ENCODE data around the gene NT5DC3.

- TF ChIP-seq CTCF (IDR thresholded peaks at IDR 0.05) (no peak), POLR2A (IDR thresholded peaks at IDR 0.05) (no peak), EP300 (IDR thresholded peaks at IDR 0.05) (no peak)
Measured at GRCh38 chr12:103725398-103725797, 115.6 kb downstream of the NT5DC3 start.

All from tibial nerve (tissue), 4 donors.